ENCODE results near the gene RIPK3.

RIPK3 gene

GRCh38 chr14:24292118-24292807, 47.5 kb downstream of the RIPK3 start:
- TF ChIP-seq CTCF (conservative IDR thresholded peaks at IDR 0.05) (no peak), ZFX (IDR thresholded peaks at IDR 0.05) (no peak)
- no peak overlapping the region for H3K27ac ChIP-seq

- TF ChIP-seq CTCF (conservative IDR thresholded peaks at IDR 0.05): no peak
- no peak for TF ChIP-seq ZFX (IDR thresholded peaks at IDR 0.05)
Measured at GRCh38 chr14:24291446-24292117, 48.2 kb downstream of the RIPK3 start.

GRCh38 chr14:24290746-24291145, 49.0 kb downstream of the RIPK3 start:
- TF ChIP-seq ZFX (IDR thresholded peaks at IDR 0.05) (no peak), CTCF (conservative IDR thresholded peaks at IDR 0.05) (no peak)
- no peak overlapping the region for H3K27ac ChIP-seq

More at GRCh38 chr14:24291446-24292117, 48.2 kb downstream of the RIPK3 start:
- H3K27ac ChIP-seq: no peak overlapping the region

- TF ChIP-seq CTCF (conservative IDR thresholded peaks at IDR 0.05) (no peak), ZFX (IDR thresholded peaks at IDR 0.05) (no peak)
- no peak overlapping the region for H3K27ac ChIP-seq
Measured at GRCh38 chr14:24289649-24290280, 50.0 kb downstream of the RIPK3 start.

GRCh38 chr14:24286996-24287395, 52.8 kb downstream of the RIPK3 start:
- H3K27ac ChIP-seq: no peak overlapping the region
- TF ChIP-seq CTCF (conservative IDR thresholded peaks at IDR 0.05) (no peak), ZFX (IDR thresholded peaks at IDR 0.05) (no peak)

Data from C4-2B (cell line).